NCI-H226 (cell line): ENCODE data around the gene TMEM145.
"Not testable (repeated sequence)": the region's sequence is repeated elsewhere in the genome, so short reads cannot be mapped to it uniquely, and the experiment has no call there.

Experiments used
- DNase-seq: peaks from one replicate; pipeline ENCODE4 v3.0.0-alpha.2; 2015

TMEM145 gene

GRCh38 chr19:42339126-42339860 is 26.2 kb downstream of the TMEM145 start:
- not testable (repeated sequence) for DNase-seq

- DNase-seq: not testable (repeated sequence)
These were observed 26.8 kb downstream of the TMEM145 start for GRCh38 chr19:42339922-42340321.

- no peak for DNase-seq
These were observed 30.4 kb downstream of the TMEM145 start for GRCh38 chr19:42343344-42344110.

GRCh38 chr19:42344336-42344893 is 31.3 kb downstream of the TMEM145 start:
- no peak for DNase-seq

- no peak for DNase-seq
These were observed 32.2 kb downstream of the TMEM145 start for GRCh38 chr19:42345191-42345812.

- no peak for DNase-seq
These were observed 35.1 kb downstream of the TMEM145 start for GRCh38 chr19:42348211-42348610.

GRCh38 chr19:42349378-42350107 is 36.4 kb downstream of the TMEM145 start:
- no peak for DNase-seq

- DNase-seq: no peak
These were observed 37.3 kb downstream of the TMEM145 start for GRCh38 chr19:42350417-42350816.

GRCh38 chr19:42351079-42351735 is 38.1 kb downstream of the TMEM145 start:
- no peak for DNase-seq

GRCh38 chr19:42352301-42353259 is 39.5 kb downstream of the TMEM145 start:
- no peak for DNase-seq

- DNase-seq: no peak
These were observed 40.4 kb downstream of the TMEM145 start for GRCh38 chr19:42353341-42354015.

- no peak for DNase-seq
These were observed 42.8 kb downstream of the TMEM145 start for GRCh38 chr19:42355896-42356295.

GRCh38 chr19:42356686-42357085 is 43.6 kb downstream of the TMEM145 start:
- DNase-seq: no peak

- DNase-seq: no peak
These were observed 44.2 kb downstream of the TMEM145 start for GRCh38 chr19:42357290-42357689.

GRCh38 chr19:42360787-42361544 is 47.9 kb downstream of the TMEM145 start:
- no peak for DNase-seq

- no peak for DNase-seq
These were observed 48.4 kb downstream of the TMEM145 start for GRCh38 chr19:42361545-42361910.

GRCh38 chr19:42362342-42362741 is 49.2 kb downstream of the TMEM145 start:
- DNase-seq: no peak

- no peak for DNase-seq
These were observed 49.9 kb downstream of the TMEM145 start for GRCh38 chr19:42362891-42363440.

GRCh38 chr19:42363614-42364346 is 50.7 kb downstream of the TMEM145 start:
- DNase-seq: no peak
